KG1 (cell line): ENCODE data around the gene SIGLEC11.
"Not testable (repeated sequence)": the region's sequence is repeated elsewhere in the genome, so short reads cannot be mapped to it uniquely, and the experiment has no call there.

Source experiments
- DNase-seq: peaks from one replicate; lab custom pipeline; 2025; lab: John Stamatoyannopoulos, UW

SIGLEC11 gene

DNA sequence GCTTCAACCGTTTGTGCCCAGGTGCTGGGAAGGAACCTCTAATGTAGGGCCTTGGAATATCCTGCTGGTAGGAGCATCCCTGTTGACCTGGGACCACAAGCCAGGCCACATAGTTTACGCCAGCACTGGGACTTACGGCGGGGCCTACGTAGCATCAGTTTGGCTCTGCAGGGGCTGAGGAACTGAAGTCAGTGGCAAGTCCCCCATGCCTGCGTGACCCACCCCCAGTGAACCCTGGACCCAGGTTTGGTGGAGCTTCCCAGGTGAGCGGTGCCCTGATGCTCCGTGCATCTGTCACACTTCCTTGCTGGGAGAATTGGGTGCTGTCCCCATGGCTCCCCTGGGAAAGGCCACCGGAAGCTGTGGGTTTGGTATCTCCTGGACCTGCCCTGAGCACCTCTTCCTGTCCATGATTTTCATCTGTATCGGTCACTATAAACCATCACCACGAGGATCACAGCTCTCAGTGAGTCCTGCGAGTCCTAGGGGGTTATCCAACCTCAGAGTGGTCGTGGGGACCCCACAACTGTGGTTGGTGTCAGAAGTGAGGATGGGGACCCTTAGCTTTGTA is 9.9 kb downstream of the SIGLEC11 start:
- no peak for DNase-seq

DNA sequence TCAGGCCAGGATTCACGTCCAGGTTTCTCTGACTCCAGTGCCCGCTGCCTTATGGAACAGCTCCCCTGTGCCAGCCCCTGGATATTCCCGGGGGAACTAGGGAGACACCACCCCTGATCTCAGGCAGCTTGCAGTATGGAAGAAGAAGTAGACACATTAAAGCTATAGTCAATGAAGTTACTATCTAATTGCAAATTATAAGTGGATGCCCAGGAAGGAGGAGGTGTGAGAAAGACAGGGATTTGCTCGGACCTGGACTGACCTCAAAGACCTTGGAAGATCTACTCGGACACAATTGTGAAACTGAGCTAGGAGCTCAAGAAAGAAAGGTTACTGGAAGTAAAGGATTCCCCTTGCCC is 10.4 kb downstream of the SIGLEC11 start:
- DNase-seq, result no peak

GRCh38 chr19:49949742-49950589 is 11.0 kb downstream of the SIGLEC11 start:
- DNase-seq, result no peak

GRCh38 chr19:49946415-49946814 is 14.6 kb downstream of the SIGLEC11 start:
- DNase-seq, result no peak

DNA sequence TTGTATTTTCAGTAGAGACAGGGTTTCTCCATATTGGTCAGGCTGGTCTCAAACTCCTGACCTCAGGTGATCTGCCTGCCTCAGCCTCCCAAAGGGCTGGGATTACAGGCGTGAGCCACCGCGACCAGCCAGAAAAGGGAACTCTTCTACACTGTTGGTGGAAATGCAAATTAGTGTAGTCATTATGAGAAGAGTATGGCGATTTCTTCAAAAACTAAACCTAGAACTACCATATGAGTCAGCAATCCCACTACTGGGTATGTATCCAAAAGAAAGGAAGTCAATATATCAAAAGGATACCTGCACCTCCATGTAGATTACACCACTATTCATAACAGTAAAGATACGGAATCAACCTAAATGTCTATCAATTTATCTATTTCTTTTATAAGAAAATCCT is 16.4 kb downstream of the SIGLEC11 start:
- DNase-seq, result not testable (repeated sequence)

DNA sequence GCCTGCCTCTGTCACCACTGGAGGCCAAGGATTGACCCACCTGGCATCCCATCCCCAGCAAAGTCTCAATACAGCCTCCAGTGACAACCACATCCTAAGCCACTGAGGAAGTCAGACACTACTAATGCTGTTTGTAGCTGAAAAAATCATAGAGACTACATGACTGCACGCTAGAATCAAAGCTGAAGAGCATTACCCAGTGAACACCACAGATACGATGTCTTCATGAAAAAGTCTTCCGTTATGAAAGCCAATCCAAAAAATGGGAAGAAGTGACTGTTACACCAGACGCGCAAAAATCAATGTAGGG is 20.5 kb downstream of the SIGLEC11 start:
- DNase-seq, result no peak

GRCh38 chr19:49939721-49940481 is 21.1 kb downstream of the SIGLEC11 start:
- no peak for DNase-seq

- no peak for DNase-seq
Measured at GRCh38 chr19:49938662-49939061, 22.3 kb downstream of the SIGLEC11 start.

DNA sequence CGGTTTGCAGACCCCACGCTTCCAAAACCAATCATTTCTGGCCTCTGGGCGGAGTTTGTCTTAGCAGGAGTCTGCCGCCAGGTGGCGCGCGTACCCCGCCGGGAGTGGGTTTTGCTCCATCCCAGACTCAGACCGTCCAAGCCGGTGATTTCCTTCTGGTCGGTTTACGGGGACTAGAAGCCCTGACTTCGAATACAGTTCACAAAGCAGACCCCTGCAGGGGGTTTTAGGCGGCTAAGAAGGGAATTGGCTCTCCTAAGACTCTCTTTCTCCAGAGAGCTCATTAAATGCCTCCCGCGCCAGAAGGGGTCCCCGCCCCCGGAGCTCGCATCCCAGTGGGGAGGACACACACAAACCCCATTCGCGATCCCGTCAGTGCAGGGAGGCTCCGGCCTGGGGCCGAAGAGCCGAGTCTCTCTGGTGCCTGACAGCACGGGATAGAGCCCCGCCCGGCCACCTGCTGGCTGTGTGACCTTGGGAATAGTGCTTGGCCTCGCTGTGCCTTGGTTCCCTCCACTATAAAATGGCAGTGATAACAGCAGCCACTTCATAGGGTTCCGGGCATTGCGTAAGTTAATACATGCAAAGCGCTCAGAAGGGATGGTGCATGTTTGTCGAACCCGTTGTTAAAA is 23.1 kb downstream of the SIGLEC11 start:
- DNase-seq, result peak; percentile 30

DNA sequence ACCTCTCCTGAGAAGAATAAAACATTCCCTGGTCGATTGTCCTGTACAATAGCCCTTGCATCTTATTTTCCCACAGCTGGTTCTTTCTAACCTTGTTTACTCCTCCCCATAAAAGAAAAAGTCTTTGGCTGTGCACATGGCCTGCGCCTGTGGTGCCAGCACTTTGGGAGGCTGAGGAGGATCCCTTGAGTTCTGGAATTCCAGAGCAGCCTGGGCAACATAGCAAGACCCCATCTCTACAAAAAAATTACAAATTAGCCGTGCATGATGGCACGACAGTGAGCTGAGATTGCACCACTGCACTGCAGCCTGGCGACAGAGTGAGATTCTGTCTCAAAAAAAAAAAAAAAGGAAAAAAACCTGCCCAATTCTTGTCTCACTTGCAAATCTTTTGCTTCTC is 24.4 kb downstream of the SIGLEC11 start:
- DNase-seq, result no peak

DNA sequence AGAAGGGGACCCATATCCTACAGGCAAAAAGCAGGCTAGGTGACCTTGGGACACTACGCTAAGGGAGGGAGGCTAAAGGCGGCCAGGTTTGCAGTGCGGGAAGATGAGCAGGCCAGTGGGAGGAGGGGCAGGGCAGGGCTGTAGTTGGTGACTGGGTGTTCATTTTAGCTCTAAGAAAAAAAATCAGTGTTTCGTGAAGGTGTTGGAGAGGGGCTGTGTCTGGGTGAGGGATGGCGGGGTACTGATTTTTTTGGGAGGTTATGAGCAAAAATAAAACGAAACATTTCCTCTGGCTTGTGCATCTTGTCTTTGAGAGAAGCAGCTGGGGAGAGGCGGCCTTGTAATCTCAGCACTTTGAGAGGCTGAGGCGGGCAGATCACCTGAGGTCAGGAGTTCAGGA is 27.3 kb downstream of the SIGLEC11 start:
- no peak for DNase-seq

GRCh38 chr19:49932731-49933131 is 28.2 kb downstream of the SIGLEC11 start:
- no peak for DNase-seq

GRCh38 chr19:49932041-49932451 is 28.9 kb downstream of the SIGLEC11 start:
- no peak for DNase-seq

DNA sequence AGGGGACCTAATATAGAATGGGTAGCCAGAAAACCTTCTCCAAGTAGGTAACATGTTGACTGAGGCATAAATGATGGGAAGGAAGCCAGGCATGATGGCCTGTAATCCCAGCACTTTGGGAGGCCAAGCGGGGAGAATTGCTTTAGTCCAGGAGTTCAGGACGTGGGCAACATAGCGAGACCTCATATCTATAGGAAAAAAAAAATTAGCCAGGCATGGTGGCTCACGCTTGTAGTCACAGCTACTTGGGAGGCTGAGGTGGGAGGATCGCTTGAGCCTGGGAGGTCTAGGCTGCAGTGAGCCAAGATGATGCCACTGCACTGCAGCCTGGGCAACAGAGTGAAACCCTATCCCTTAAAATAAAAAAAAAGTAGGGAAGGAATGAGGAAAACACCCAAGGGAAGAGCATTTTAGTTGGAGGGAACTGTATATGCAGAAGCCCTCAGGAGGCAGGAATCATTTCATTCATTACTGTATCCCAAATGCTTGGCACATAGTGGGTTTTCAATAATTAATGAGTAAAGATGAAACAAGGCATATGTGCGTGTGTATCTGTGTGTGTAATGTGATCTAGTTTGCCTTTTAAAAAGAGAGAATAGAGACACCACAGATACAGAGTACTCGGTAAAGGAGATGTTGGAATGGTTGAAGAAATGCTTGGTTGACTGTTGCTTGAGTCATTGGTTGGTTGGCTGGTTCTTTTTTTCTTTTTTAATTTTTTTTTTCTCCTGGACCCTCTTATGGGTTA is 29.5 kb downstream of the SIGLEC11 start:
- DNase-seq, result no peak

DNA sequence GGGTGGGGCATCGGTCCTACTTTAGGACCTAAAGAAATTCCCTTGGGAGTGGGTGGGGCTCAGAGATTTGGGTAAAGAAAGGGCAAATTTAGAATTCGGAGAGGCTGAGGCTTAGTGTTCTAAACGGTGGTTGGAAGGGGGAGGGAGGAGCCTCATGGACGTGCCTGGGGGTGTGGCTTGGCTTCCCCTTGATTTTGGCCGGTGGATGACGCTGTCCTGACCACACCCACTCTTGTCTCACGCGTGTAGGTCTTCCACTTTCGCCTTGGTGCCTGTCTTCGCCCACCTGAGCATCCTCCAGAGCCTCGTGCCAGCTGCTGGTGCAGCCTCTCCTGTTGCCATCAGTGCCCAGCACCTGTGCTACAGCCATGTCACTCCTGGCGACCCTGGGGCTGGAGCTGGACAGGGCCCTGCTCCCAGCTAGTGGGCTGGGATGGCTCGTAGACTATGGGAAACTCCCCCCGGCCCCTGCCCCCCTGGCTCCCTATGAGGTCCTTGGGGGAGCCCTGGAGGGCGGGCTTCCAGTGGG is 30.4 kb downstream of the SIGLEC11 start:
- no peak for DNase-seq

GRCh38 chr19:49929611-49930482 is 31.1 kb downstream of the SIGLEC11 start:
- DNase-seq, result peak; percentile 95

DNA sequence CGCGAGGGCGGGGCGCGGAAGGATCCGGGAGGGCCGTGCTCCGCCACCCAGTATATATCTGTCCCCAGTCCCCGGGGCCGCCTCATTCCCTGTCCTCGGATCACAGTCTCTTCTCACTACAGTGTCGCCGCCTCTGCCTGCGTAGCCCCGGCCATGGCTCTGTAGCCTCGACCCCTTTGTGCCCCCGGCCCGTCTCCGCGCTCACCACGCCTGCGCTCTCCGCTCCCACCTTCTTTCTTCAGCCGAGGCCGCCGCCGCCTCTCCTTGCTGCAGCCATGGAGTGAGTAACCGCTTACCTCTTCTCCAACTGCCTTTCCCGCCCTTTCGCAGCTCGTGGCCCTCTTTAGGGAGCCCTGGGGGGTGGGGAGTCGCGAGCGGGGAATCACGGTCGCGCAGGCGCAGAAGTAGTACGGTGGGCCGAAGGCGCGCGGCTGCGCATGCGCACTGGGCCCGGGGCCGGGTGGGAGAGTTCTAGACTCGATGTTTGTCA is 31.8 kb downstream of the SIGLEC11 start, which contains the start of the genes ATF5 and NUP62:
Gene ATF5, plus strand, starts transcription at position 85 of the 490 bp plus-strand sequence. CDS start 1,646 bp downstream, outside the sequence.
Gene NUP62, minus strand, starts transcription at position 384 of the 490 bp plus-strand sequence. CDS start 19,697 bp downstream, outside the sequence.
- DNase-seq, result peak; percentile 95

DNA sequence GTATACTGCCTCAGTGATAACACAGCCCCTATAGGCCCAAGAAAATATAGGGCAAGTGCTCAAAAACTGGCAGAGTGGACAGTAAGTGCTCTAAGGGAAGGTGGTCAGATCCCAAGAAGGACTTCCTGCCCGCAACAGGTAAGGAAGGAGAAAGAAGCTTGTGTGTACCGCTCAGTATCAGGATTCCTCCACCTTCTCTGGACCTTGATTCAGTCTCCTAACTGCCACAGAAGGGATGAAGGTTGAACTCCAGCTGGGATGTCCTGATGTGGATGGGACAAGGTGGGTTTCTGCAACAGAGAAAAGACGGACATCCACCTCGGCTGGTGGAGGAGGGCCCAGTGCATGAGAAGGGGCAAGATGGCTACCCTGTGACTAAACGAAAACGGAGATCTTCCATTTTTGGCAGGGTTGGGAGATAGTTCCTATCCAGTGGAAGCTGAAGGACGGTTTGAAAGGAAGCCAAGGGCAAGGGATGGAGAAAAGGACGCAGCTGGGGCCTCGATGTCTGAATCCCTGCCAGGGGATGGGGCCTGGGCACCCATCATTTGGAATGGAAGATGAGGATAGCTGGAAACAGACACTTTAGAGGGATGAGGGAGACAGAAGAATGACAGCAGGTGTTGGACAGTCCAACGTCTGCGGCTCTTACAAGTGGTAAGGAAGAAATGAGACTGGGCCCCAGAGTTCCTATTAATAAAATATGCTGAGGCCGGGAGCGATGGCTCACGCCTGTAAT is 33.3 kb downstream of the SIGLEC11 start:
- DNase-seq, result no peak

GRCh38 chr19:49926515-49926914 is 34.5 kb downstream of the SIGLEC11 start:
- no peak for DNase-seq

DNA sequence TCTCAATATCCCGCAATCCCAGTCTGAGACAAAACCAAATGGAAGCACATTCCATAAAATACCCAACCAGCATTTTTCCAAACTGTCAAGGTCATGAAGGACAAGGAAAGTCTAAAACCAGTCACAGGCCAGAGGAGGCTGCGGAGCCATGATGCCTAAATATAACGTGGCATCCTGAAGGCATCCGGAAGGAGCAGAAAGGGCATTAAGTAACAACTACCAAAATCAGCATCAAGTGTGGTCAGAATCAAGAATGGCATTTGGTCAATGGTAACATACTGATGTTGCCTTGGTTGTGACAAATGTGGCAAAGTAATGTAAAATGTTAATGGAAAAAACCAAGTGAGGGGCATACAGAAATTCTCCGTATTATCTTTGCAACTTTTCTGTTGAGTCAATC is 35.5 kb downstream of the SIGLEC11 start:
- no peak for DNase-seq
